HG02571 (cell line): Measurements from ENCODE around the gene AXIN2.

Source experiments
- ATAC-seq: cut with Tn5 transposase; IDR thresholded peaks from one replicate; pipeline ENCODE4 v1.9.1; 2021; ENCODE audit warnings: mild to moderate bottlenecking, moderate library complexity; ENCODE audit not compliant: unreplicated experiment

Gene AXIN2

GRCh38 chr17:65583921-65584603 is 22.6 kb upstream of the AXIN2 start:
- ATAC-seq: no peak

GRCh38 chr17:65576939-65577338 is 15.5 kb upstream of the AXIN2 start:
- ATAC-seq: no peak

- no peak for ATAC-seq
Observed at GRCh38 chr17:65573282-65573602, 11.8 kb upstream of the AXIN2 start.

- ATAC-seq: no peak
Observed at GRCh38 chr17:65572581-65573281, 11.3 kb upstream of the AXIN2 start.

- no peak for ATAC-seq
Observed at GRCh38 chr17:65572186-65572580, 10.7 kb upstream of the AXIN2 start.

GRCh38 chr17:65568918-65569317 is 7.5 kb upstream of the AXIN2 start:
- no peak for ATAC-seq

GRCh38 chr17:65567566-65567965 is 6.1 kb upstream of the AXIN2 start:
- no peak for ATAC-seq

GRCh38 chr17:65565559-65565958 is 4.1 kb upstream of the AXIN2 start:
- ATAC-seq: no peak

GRCh38 chr17:65564793-65565192 is 3.3 kb upstream of the AXIN2 start:
- no peak for ATAC-seq

GRCh38 chr17:65562206-65562531 is 721 bp upstream of the AXIN2 start:
- no peak for ATAC-seq

- ATAC-seq: no peak
Observed at GRCh38 chr17:65560628-65561451, 608 bp downstream of the AXIN2 start.

- ATAC-seq: no peak
Observed at GRCh38 chr17:65559804-65560627, 1.4 kb downstream of the AXIN2 start.

GRCh38 chr17:65559461-65559803 is 2.0 kb downstream of the AXIN2 start:
- ATAC-seq: no peak

GRCh38 chr17:65558683-65559460 is 2.6 kb downstream of the AXIN2 start:
- no peak for ATAC-seq

- ATAC-seq: no peak
Observed at GRCh38 chr17:65558311-65558682, 3.2 kb downstream of the AXIN2 start.

GRCh38 chr17:65557349-65558310 is 3.8 kb downstream of the AXIN2 start:
- ATAC-seq: no peak

- ATAC-seq: no peak
Observed at GRCh38 chr17:65556910-65557348, 4.5 kb downstream of the AXIN2 start.

- no peak for ATAC-seq
Observed at GRCh38 chr17:65556014-65556909, 5.2 kb downstream of the AXIN2 start.
